GM19043 (cell line): ENCODE results near the gene LPCAT3.
"Not testable (repeated sequence)": the region's sequence is repeated elsewhere in the genome, so short reads cannot be mapped to it uniquely, and the experiment has no call there.

Experiments
- ATAC-seq: cut with Tn5 transposase; IDR thresholded peaks from one replicate; pipeline ENCODE4 v1.9.1; 2021; ENCODE audit warnings: low read depth; ENCODE audit not compliant: unreplicated experiment

LPCAT3 gene, protein sequence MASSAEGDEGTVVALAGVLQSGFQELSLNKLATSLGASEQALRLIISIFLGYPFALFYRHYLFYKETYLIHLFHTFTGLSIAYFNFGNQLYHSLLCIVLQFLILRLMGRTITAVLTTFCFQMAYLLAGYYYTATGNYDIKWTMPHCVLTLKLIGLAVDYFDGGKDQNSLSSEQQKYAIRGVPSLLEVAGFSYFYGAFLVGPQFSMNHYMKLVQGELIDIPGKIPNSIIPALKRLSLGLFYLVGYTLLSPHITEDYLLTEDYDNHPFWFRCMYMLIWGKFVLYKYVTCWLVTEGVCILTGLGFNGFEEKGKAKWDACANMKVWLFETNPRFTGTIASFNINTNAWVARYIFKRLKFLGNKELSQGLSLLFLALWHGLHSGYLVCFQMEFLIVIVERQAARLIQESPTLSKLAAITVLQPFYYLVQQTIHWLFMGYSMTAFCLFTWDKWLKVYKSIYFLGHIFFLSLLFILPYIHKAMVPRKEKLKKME

DNA sequence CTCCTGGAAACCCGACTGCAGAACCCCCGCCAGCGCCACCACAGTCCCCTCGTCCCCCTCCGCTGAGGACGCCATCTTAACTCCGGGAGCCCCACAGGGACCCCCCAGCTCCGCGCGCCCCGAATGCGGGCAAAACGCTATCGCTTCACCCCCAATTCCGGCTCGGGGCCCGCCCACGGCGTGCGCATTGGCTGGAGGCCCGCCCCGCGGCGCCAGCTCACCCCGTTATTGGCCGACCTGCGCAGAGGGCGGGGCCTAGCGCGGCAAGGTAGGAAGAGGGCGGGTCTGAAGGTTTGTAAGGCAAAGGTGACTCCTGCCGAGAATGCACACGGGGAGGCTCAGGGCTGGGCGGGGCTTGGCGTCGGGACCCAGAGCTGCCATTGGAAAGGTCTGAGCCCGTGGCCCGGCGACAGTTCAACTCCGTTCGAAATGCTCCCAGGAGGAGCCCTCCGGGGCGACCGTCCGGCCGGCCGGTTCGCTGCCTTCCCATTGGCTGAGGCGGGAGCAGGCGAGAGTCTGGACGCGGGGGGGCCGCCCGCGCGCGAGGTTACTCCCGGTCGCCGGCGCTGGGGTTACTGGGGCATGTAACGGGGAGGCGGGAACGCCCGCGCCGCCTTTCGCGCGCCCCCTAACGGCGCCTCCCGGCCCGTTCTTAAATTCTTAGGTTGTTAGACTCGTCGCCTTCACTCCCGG is at the start of gene LPCAT3:
Gene LPCAT3 (minus strand): TSS at position 127 of the 693 bp plus-strand sequence. CDS start 52 bp downstream, at position 75.
- ATAC-seq, result peak; percentile 89

DNA sequence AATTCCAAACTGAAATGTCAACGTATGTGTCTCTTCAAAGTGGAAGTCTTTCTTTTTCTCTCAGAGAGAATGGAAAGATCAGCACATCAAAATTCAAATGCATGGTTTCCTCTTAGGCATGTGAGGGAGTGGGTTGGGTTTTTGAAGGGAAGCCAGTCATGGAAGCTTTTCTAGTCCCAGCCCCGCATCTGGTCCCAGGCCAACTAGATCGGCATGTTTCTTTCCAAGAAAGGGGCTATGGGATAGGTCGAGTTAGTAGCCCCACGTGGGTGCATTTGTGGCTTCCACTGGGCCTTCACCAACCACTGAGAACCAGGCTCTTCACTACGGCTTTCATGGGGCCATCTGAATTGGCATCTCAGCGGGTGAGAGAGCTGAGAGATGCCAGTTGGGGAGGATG is 48.8 kb upstream of the LPCAT3 start:
- no peak for ATAC-seq

- no peak for ATAC-seq
Measured at GRCh38 chr12:7066596-7066995, 48.3 kb upstream of the LPCAT3 start.

DNA sequence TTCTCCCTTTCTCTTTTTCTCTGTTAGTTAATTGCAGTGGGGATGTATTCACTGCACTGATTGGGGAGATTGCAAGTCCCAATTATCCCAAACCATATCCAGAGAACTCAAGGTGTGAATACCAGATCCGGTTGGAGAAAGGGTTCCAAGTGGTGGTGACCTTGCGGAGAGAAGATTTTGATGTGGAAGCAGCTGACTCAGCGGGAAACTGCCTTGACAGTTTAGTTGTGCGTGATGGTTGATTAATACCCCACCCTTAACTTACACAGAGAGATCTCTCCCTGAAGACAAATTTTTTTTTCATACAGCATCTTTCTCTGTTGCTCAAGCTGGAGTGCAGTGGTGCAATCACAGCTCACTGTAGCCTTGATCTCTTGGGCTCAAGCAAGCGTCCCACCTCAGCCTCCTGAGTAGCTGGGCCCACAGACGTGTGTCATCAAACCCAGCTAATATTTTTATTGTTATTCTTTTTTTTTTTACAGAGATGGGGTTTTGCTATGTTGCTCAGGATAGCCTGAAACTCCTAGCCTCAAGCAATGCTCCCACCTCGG is 46.9 kb upstream of the LPCAT3 start:
- ATAC-seq, result no peak

DNA sequence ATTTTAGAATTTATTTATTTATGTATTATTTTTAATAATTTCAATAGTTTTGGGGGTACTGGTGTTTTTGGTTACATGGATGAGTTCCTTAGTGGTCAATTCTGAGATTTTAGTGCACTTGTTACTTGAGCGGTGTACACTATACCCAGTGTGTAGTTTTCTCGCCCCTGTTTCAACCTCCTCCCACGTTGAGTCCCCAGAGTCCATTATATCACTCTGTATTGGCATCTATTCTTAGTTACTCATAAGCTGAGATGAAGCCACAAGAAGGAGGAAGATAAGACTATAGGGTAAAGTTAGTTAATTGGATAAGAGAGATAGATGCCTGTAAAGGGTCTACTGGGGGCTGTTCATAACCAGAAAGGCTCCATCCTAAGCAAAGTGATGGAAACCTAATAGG is 46.2 kb upstream of the LPCAT3 start:
- no peak for ATAC-seq

DNA sequence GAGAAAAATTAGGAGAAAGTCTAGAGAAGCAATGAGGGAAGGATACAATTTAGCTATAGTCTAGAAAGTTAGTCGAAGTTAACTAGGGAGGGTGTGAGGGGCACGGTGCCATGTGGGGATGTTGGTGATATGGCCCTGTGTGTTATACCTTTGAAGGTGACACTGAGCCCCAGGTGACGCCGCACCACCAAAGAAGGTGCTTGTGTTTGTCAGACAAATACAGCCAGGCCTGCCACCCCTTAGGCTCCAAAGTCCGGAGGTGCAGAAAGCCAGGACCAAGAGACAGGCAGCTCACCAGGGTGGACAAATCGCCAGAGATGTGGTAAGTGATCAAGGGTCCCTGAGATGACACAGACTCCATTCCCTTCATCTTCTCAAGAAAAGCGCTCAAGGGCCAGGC is 43.3 kb upstream of the LPCAT3 start:
- ATAC-seq, result no peak

GRCh38 chr12:7061138-7061537 is 42.9 kb upstream of the LPCAT3 start:
- no peak for ATAC-seq

DNA sequence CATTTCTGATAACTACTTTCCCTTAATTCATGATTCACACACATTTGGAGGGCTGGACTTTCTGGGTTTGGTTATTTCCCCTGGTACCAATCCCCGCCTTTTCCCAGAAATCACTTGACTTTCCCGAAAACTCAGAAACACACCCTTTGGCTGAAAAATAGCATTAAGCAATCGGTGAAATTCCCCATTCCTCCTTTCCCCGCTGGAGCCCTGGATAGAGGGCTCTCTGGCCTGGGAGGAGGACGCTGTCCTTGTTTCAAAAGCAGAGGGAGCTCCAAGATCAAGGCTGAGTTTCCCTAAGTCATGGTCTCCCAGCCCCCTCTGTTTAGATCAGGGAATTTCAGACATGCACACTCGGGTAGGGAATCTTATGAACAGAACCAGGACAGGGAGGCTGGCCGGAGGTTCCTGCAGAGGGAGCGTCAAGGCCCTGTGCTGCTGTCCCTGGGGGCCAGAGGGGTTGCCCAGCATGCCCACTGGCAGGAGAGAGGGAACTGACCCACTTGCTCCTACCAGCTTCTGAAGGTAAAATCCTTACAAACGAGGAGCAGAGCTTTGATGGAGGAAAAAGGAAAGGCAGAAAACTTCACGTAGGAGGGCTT is 42.2 kb upstream of the LPCAT3 start, which contains the start of gene C1S:
Gene C1S (plus strand): TSS at position 366 of the 602 bp plus-strand sequence. CDS start 1,195 bp downstream, outside the sequence.
- no peak for ATAC-seq

DNA sequence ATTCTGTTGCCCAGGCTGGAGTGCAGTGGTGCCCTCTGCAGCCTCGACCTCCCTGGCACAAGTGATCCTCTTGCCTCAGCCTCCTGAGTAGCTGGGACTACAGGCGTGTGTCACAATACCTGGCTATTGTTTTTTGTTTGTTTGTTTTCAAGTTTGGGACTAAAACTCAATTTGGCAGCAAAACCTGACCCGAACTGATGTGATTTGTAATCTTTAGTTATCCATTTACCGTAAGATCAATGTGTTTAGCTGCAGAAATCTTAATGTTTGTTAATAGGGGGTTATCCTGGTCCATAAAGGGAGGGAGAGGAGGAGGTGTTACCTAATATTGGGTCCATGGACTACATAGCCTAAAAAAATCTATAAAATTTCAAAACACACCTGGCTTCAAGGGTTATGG is 41.5 kb upstream of the LPCAT3 start:
- ATAC-seq, result no peak

DNA sequence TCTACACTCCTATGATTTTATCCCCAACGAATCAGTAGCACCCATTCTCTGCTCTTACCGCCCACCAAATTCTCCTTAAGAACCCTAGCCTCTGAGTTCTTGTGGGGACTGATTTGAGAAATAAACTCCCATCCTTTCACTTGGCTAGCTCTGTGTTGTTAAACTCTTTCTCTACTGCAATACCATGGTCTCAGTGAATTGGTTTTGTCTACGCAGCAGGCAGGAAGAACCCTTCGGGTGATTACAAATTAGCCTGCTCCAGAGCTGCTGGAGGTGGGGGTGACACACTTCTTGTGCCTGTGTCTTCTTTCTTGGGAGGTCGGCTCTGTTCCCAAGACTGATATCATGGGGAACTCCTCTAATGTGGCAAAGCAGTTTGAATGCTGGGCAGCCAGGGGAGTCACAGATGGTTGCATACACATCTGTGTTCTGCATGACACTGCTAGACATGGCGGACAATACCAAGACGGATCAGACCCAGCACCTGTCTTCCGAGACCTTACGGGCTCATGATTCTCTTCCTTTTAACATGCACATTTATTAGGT is 40.6 kb upstream of the LPCAT3 start:
- ATAC-seq, result no peak

DNA sequence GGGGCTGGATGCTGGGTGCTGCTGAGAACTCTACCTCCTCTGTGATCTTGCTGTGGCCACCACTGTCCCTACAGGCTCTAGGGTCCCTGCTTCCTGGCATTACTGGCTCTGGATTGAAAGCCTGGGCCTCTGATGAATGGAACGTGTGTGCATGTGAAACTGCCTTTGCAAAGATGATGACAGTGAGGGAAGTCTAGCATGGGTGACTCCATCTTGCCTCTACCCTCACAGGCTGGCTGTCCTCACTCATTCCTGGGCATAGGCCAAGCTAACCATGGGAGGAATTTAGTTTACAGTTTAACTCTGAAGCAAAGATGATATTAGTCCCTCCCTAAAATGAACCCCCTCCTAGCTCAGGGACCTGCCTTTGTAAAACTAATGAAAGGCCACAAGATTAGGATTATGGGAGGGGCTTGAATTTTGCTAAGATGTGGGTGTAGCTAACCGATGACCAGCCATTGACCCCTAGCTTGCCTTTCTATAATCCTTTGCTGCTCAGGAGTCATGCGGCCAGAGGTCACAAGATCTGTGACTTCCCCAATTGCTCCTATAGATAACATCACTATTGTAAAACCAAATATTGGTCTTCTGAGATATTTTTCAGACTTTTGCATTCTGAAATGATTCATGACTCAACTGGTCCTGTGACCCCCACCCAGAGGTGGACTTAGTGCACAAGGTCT is 40.0 kb upstream of the LPCAT3 start:
- no peak for ATAC-seq

- not testable (repeated sequence) for ATAC-seq
Measured at GRCh38 chr12:7055736-7056135, 37.5 kb upstream of the LPCAT3 start.

DNA sequence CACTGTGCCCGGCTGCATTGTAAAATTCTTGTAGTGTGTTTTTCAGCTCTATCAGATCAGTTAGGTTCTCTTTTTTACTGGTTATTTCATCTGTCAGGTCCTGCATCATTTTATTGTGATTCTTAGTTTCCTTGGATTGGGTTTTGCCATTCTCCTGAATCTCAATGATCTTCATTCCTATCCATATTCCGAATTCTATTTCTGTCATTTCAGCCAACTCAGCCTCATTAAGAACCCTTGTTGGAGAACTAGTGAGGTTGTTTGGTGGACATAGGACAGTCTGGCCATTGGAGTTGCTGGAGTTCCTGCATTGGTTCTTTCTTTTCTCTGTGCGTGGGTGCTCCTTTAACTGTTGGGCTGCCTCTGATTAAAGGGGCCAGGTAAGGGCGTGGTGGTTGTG is 36.6 kb upstream of the LPCAT3 start:
- ATAC-seq, result no peak

DNA sequence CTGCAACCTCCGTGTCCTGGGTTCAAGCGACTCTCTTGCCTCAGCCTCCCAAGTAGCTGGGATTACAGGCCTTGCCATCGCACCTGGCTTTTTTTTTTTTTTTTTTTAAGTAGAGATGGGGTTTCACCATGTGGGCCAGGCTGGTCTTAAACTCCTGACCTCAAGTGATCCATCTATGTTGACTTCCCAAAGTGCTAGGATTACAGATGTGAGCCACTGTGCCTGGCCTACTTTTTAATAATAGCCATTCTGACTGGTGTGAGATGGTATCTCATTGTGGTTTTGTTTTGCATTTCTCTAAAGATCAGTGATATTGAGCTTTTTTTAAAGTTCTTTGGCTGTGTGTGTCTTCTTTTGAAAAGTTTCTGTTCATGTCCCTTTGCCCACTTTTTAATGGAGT is 31.7 kb upstream of the LPCAT3 start:
- ATAC-seq, result not testable (repeated sequence)

DNA sequence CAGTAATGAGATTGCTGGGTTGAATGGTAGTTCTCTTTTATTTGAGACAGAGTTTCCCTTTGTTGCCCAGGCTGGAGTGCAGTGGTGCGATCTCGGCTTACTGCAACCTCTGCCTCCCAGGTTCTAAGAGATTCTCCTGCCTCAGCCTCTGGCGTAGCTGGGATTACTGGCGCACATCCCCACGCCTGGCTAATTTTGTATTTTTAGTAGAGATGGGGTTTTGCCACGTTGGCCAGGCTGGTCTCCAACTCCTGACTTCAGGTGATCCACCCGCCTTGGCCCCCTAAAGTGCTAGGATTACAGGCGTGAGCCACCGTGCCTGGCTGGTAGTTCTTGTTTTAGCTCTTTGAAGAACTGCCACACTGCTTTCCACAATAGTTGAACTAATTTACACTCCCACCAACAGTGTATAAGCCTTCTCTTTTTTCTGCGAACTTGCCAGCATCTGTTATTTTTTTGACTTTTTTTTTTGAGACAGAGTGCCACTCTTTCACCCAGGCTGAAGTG is 31.2 kb upstream of the LPCAT3 start:
- ATAC-seq, result not testable (repeated sequence)

- no peak for ATAC-seq
Measured at GRCh38 chr12:7047306-7047705, 29.0 kb upstream of the LPCAT3 start.

DNA sequence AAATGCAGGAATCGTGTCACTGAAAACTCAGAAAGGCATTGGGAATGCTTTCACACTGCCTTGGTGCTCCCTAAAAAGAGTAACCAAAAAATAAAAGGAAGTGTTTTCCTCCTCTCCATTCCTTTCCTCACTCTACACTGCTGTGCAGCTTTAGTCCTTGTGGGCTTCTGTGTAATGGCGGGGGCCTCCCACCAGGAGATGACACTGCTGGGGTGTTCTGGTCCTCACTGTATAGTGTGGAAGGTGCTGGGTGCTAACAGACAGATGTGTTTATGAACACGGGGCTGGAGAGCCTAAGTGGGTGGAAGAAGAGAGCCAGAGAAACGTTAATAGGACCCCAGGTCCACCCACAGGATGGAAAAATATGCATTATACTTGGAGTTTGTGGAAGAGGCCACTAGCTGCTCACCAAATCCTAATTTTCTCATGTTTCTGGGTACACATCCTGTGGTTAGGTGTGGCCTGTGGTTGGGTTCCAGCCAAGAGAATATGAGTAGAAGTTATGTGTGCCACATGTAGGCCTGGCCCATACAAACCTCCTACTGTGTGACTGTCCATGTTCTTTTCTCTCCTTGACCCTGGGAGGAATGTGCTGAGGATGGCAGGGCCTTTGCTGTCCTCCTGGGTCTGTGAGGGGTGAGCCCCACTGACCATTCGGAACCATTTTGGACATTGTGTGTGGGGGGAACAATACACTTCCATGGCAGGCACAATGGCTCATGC is 28.3 kb upstream of the LPCAT3 start:
- ATAC-seq, result no peak

- ATAC-seq, result no peak
Measured at GRCh38 chr12:7045913-7046312, 27.6 kb upstream of the LPCAT3 start.

DNA sequence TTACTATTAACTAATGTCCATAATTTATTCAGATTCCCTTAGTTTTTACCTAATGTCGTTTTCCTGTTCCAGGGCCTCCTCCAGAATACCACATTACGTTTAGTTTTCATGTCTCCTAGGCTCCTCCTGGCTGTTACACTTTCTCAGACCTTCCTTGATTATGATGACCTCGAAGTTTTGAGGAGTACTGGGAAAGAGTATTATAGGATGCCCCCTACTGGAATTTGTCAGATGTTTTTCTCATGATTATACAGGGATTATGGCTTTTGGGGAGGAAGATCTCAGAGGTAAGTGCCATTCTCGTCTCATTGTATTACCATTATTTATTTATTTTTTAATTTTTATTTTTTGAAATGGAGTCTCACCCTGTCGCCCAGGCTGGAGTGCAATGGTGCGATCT is 24.6 kb upstream of the LPCAT3 start:
- no peak for ATAC-seq
